NCI-H1417 treated with DMSO at 0.1 percent for 48 hours (cell line): ENCODE results near the gene SMIM1.

ENCODE experiments used
- DNase-seq: peaks from one replicate; lab custom pipeline; 2025; lab: John Stamatoyannopoulos, UW

The SMIM1 gene

DNA sequence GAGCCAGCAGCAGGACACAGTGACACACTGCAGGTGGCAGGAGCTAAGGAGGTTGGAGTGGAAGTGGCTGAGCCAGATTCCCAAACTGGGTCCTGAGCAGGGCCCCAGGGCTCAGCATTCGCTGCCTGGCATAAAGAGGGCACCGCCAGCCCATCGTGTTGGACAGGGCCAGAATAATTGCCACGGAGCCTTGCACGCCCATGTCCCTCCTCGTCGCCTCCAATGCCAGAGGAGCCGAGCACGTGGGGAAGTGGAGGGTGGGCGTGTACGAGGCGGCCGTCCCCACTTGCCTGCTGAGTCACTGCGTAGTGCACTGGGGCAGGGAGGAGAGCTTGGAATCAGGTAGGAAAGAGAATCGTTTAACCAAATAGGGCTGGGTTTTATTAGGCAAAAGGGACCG, 49.9 kb downstream of the SMIM1 start:
- no peak for DNase-seq

DNA sequence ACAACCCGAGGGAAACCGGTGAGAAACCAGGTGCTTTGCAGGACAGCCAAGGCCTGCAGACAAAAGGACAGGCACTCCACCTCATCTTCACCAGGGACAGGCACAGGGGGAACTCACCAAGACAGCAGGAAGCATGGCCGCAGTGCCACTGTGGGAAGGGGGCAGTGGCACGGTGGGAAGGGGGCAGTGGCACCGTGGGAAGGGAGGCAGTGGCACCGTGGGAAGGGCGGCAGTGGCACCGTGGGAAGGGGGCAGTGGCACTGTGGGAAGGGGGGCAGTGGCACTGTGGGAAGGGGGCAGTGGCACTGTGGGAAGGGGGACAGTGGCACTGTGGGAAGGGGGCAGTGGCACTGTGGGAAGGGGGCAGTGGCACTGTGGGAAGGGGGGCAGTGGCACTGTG, 52.1 kb downstream of the SMIM1 start:
- no peak for DNase-seq

DNA sequence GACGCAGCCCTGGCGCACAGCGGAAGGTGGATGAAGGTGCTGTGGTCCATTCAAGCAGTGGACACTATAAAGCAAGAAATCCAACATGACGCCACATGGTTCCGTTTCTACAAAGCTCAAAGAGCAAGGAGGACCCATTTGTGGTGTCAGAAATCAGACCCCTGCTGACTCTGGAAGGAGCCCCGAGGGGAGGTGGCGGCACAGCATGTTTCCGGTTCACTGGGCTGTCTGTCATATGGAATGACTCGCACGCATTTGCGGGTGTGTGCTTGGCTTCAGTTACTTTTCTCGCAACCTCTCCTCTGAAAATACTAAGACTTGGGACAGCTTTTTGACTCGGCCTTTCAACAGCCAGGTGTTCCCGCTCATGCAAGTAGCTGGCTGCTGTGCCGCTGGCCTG, 52.8 kb downstream of the SMIM1 start:
- DNase-seq, result no peak
